ENCODE measurements around the gene PPP1R14C.

Gene PPP1R14C

GRCh38 chr6:150248300-150248699, 105.5 kb downstream of the PPP1R14C start:
- no peak overlapping the region for H2AK5ac ChIP-seq (ENCODE audit: low read length)
- no peak overlapping the region for H3K4me3 ChIP-seq (ENCODE audit: low read depth, low read length)
- no peak overlapping the region for H3K18ac ChIP-seq (ENCODE audit: low read length)
- no peak overlapping the region for H3K9ac ChIP-seq (ENCODE audit: low read length)
- H3K27ac ChIP-seq (ENCODE audit: low read depth, low read length) = no peak overlapping the region
- H3K14ac ChIP-seq (ENCODE audit: low read length) = no peak overlapping the region
- no peak overlapping the region for H4K91ac ChIP-seq (ENCODE audit: low read depth, low read length)
- H2BK120ac ChIP-seq (ENCODE audit: insufficient read depth, low read length, poor library complexity) = no peak overlapping the region
- no peak overlapping the region for H2BK12ac ChIP-seq (ENCODE audit: low read length)
- no peak overlapping the region for H2AFZ ChIP-seq (ENCODE audit: insufficient read depth, low read length, poor library complexity)
- no peaks in the 10 kb centered on the region for H3K27me3 ChIP-seq (ENCODE audit: insufficient read depth, low read length)
- no peak overlapping the region for H3K23ac ChIP-seq (ENCODE audit: low read length)
- no peak overlapping the region for H2BK5ac ChIP-seq (ENCODE audit: low read depth, low read length, poor library complexity)
- no peaks in the 10 kb centered on the region for H3K79me2 ChIP-seq (ENCODE audit: control insufficient read depth, insufficient read depth, low read length, poor library complexity)
- H4K8ac ChIP-seq (ENCODE audit: low read depth, low read length) = no peak overlapping the region
- H3K4me2 ChIP-seq (ENCODE audit: low read length) = no peak overlapping the region
- no peak overlapping the region for H3K4ac ChIP-seq (ENCODE audit: low read depth, low read length)
- H3K4me1 ChIP-seq (ENCODE audit: control insufficient read depth in 1 of 2, insufficient read depth in 2 of 2, low read length in 2 of 2) = peaks cover 0 to 7% of the 10 kb centered on the region in 2 experiments
- no peak for DNase-seq
- no CpG with 5 or more reads among the region's 1 CpG for WGBS (ENCODE audit: extremely low coverage, insufficient coverage, insufficient read length)
- no peak overlapping the region for H4K12ac ChIP-seq (ENCODE audit: low read depth, low read length)
- H3K9me3 ChIP-seq (ENCODE audit: insufficient read depth, low read depth, low read length) = no peaks in the 10 kb centered on the region
- no peaks in the 10 kb centered on the region for H3K79me1 ChIP-seq (ENCODE audit: low read length)
- H3K36me3 ChIP-seq (ENCODE audit: control insufficient read depth in 1 of 2, insufficient read depth in 2 of 2, low read length in 2 of 2) = no peaks in the 10 kb centered on the region

GRCh38 chr6:150249261-150249660, 106.4 kb downstream of the PPP1R14C start:
- no peaks in the 10 kb centered on the region for H3K27me3 ChIP-seq (ENCODE audit: insufficient read depth, low read length)
- no peak overlapping the region for H3K4me3 ChIP-seq (ENCODE audit: low read depth, low read length)
- H3K23ac ChIP-seq (ENCODE audit: low read length) = no peak overlapping the region
- no peaks in the 10 kb centered on the region for H3K9me3 ChIP-seq (ENCODE audit: insufficient read depth, low read depth, low read length)
- no peak overlapping the region for H2BK5ac ChIP-seq (ENCODE audit: low read depth, low read length, poor library complexity)
- no peak overlapping the region for H3K14ac ChIP-seq (ENCODE audit: low read length)
- H2BK12ac ChIP-seq (ENCODE audit: low read length) = no peak overlapping the region
- no peaks in the 10 kb centered on the region for H3K79me1 ChIP-seq (ENCODE audit: low read length)
- no peak overlapping the region for H4K12ac ChIP-seq (ENCODE audit: low read depth, low read length)
- H3K79me2 ChIP-seq (ENCODE audit: control insufficient read depth, insufficient read depth, low read length, poor library complexity) = no peaks in the 10 kb centered on the region
- no peaks in the 10 kb centered on the region for H3K36me3 ChIP-seq (ENCODE audit: control insufficient read depth in 1 of 2, insufficient read depth in 2 of 2, low read length in 2 of 2)
- no peak overlapping the region for H4K8ac ChIP-seq (ENCODE audit: low read depth, low read length)
- H3K4ac ChIP-seq (ENCODE audit: low read depth, low read length) = no peak overlapping the region
- peaks cover 0 to 7% of the 10 kb centered on the region in 2 experiments for H3K4me1 ChIP-seq (ENCODE audit: control insufficient read depth in 1 of 2, insufficient read depth in 2 of 2, low read length in 2 of 2)
- no peak overlapping the region for H2BK120ac ChIP-seq (ENCODE audit: insufficient read depth, low read length, poor library complexity)
- H3K9ac ChIP-seq (ENCODE audit: low read length) = no peak overlapping the region
- no CpG with 5 or more reads among the region's 2 CpGs for WGBS (ENCODE audit: extremely low coverage, insufficient coverage, insufficient read length)
- no peak overlapping the region for H2AFZ ChIP-seq (ENCODE audit: insufficient read depth, low read length, poor library complexity)
- no peak for DNase-seq
- no peak overlapping the region for H4K91ac ChIP-seq (ENCODE audit: low read depth, low read length)
- no peak overlapping the region for H3K18ac ChIP-seq (ENCODE audit: low read length)
- no peak overlapping the region for H3K27ac ChIP-seq (ENCODE audit: low read depth, low read length)
- no peak overlapping the region for H3K4me2 ChIP-seq (ENCODE audit: low read length)
- H2AK5ac ChIP-seq (ENCODE audit: low read length) = no peak overlapping the region

GRCh38 chr6:150250826-150251225, 108.0 kb downstream of the PPP1R14C start:
- Histone ChIP-seq H4K91ac (ENCODE audit: low read depth, low read length) (no peak overlapping the region), H3K9me3 (ENCODE audit: insufficient read depth, low read depth, low read length) (no peaks in the 10 kb centered on the region), H2BK120ac (ENCODE audit: insufficient read depth, low read length, poor library complexity) (peak overlapping the region; percentile 15), H2BK5ac (ENCODE audit: low read depth, low read length, poor library complexity) (no peak overlapping the region), H3K4ac (ENCODE audit: low read depth, low read length) (no peak overlapping the region), H4K12ac (ENCODE audit: low read depth, low read length) (no peak overlapping the region), H3K4me1 (ENCODE audit: control insufficient read depth in 1 of 2, insufficient read depth in 2 of 2, low read length in 2 of 2) (peaks cover 0 to 7% of the 10 kb centered on the region in 2 experiments), H3K79me1 (ENCODE audit: low read length) (no peaks in the 10 kb centered on the region), H2BK12ac (ENCODE audit: low read length) (peak overlapping the region; percentile 79), H3K27ac (ENCODE audit: low read depth, low read length) (no peak overlapping the region), H3K14ac (ENCODE audit: low read length) (no peak overlapping the region), H3K9ac (ENCODE audit: low read length) (no peak overlapping the region), H3K4me3 (ENCODE audit: low read depth, low read length) (no peak overlapping the region), H3K4me2 (ENCODE audit: low read length) (no peak overlapping the region), H3K23ac (ENCODE audit: low read length) (no peak overlapping the region), H3K79me2 (ENCODE audit: control insufficient read depth, insufficient read depth, low read length, poor library complexity) (no peaks in the 10 kb centered on the region), H3K18ac (ENCODE audit: low read length) (no peak overlapping the region), H2AK5ac (ENCODE audit: low read length) (no peak overlapping the region), H3K27me3 (ENCODE audit: insufficient read depth, low read length) (no peaks in the 10 kb centered on the region), H2AFZ (ENCODE audit: insufficient read depth, low read length, poor library complexity) (no peak overlapping the region), H3K36me3 (ENCODE audit: control insufficient read depth in 1 of 2, insufficient read depth in 2 of 2, low read length in 2 of 2) (no peaks in the 10 kb centered on the region), H4K8ac (ENCODE audit: low read depth, low read length) (no peak overlapping the region)
- no CpG with 5 or more reads among the region's 4 CpGs for WGBS (ENCODE audit: extremely low coverage, insufficient coverage, insufficient read length)
- no peak for DNase-seq

GRCh38 chr6:150251566-150252186, 108.8 kb downstream of the PPP1R14C start:
- Histone ChIP-seq H3K9me3 (ENCODE audit: insufficient read depth, low read depth, low read length) (no peaks in the 10 kb centered on the region), H3K27ac (ENCODE audit: low read depth, low read length) (no peak overlapping the region), H3K27me3 (ENCODE audit: insufficient read depth, low read length) (no peaks in the 10 kb centered on the region), H2AFZ (ENCODE audit: insufficient read depth, low read length, poor library complexity) (no peak overlapping the region), H3K14ac (ENCODE audit: low read length) (no peak overlapping the region), H3K4me2 (ENCODE audit: low read length) (no peak overlapping the region), H3K79me2 (ENCODE audit: control insufficient read depth, insufficient read depth, low read length, poor library complexity) (no peaks in the 10 kb centered on the region), H3K23ac (ENCODE audit: low read length) (no peak overlapping the region), H3K18ac (ENCODE audit: low read length) (no peak overlapping the region), H4K8ac (ENCODE audit: low read depth, low read length) (no peak overlapping the region), H3K4ac (ENCODE audit: low read depth, low read length) (no peak overlapping the region), H2BK12ac (ENCODE audit: low read length) (no peak overlapping the region), H3K79me1 (ENCODE audit: low read length) (no peaks in the 10 kb centered on the region), H3K36me3 (ENCODE audit: control insufficient read depth in 1 of 2, insufficient read depth in 2 of 2, low read length in 2 of 2) (no peaks in the 10 kb centered on the region), H3K9ac (ENCODE audit: low read length) (no peak overlapping the region), H2AK5ac (ENCODE audit: low read length) (no peak overlapping the region), H4K12ac (ENCODE audit: low read depth, low read length) (no peak overlapping the region), H2BK120ac (ENCODE audit: insufficient read depth, low read length, poor library complexity) (no peak overlapping the region), H4K91ac (ENCODE audit: low read depth, low read length) (no peak overlapping the region), H2BK5ac (ENCODE audit: low read depth, low read length, poor library complexity) (no peak overlapping the region), H3K4me3 (ENCODE audit: low read depth, low read length) (no peak overlapping the region), H3K4me1 (ENCODE audit: control insufficient read depth in 1 of 2, insufficient read depth in 2 of 2, low read length in 2 of 2) (peaks cover 2 to 7% of the 10 kb centered on the region in 2 experiments)
- DNase-seq = no peak
- WGBS (ENCODE audit: extremely low coverage, insufficient coverage, insufficient read length) = no CpG with 5 or more reads among the region's 6 CpGs
